Measurements from ENCODE around the gene IRF2BP1. TPM values are rescaled to one million over a fixed set of nuclear protein-coding genes. Genes with fewer than 3 reads are reported as not detected.

The IRF2BP1 gene
- total and polyA plus RNA-seq, 2 of the 13 experiments (the other 11 are each of a cell fraction or from before 2014, with no cell fraction given), result 4.3 to 14.3 TPM

- TF ChIP-seq ETS1 (CRISPR knock-in tag; IDR thresholded peaks at IDR 0.05) (no peak), MAZ (IDR thresholded peaks at IDR 0.05; ENCODE audit: borderline replicate concordance, low read depth, low read length) (no peak), MAZ (CRISPR knock-in tag; IDR thresholded peaks at IDR 0.05; ENCODE audit: low read depth) (peak; percentile 86), PPARG (CRISPR knock-in tag; conservative IDR thresholded peaks at IDR 0.05) (0 out of 2 replicates have a peak, but pooled peaks have one; percentile 15), PITX1 (CRISPR knock-in tag; IDR thresholded peaks at IDR 0.05) (no peak), GZF1 (CRISPR knock-in tag; IDR thresholded peaks at IDR 0.05) (0 out of 2 replicates have a peak, but pooled peaks have one; percentile 8), ZNF543 (CRISPR knock-in tag; IDR thresholded peaks at IDR 0.05) (no peak), ZZZ3 (CRISPR knock-in tag; IDR thresholded peaks at IDR 0.05; ENCODE audit: borderline replicate concordance) (no peak), ZNF460 (CRISPR knock-in tag; IDR thresholded peaks at IDR 0.05; ENCODE audit: borderline replicate concordance) (no peak), CSRNP2 (CRISPR knock-in tag; conservative IDR thresholded peaks at IDR 0.05; ENCODE audit: low read depth) (no peak), ZNF724P (CRISPR knock-in tag; IDR thresholded peaks at IDR 0.05; ENCODE audit: borderline replicate concordance) (no peak), PAF1 (CRISPR knock-in tag; IDR thresholded peaks at IDR 0.05) (no peak), ZNF350 (CRISPR knock-in tag; IDR thresholded peaks at IDR 0.05; ENCODE audit: borderline replicate concordance, low read depth) (peak; percentile 75), MATR3 (CRISPR knock-in tag; IDR thresholded peaks at IDR 0.05) (no peak), HMG20A (CRISPR knock-in tag; IDR thresholded peaks at IDR 0.05; ENCODE audit: borderline replicate concordance) (no peak), ZNF205 (CRISPR knock-in tag; IDR thresholded peaks at IDR 0.05) (peak; percentile 89), KLF13 (CRISPR knock-in tag; IDR thresholded peaks at IDR 0.05) (no peak; the same call in 1 of the 2 replicates), MTERF4 (CRISPR knock-in tag; IDR thresholded peaks at IDR 0.05) (no peak), ZBTB2 (CRISPR knock-in tag; IDR thresholded peaks at IDR 0.05; ENCODE audit: low read depth) (peak; percentile 85), FOXJ3 (CRISPR knock-in tag; IDR thresholded peaks at IDR 0.05; ENCODE audit: borderline replicate concordance) (0 out of 2 replicates have a peak, but pooled peaks have one; percentile 23), ZNF639 (CRISPR knock-in tag; conservative IDR thresholded peaks at IDR 0.05) (peak; percentile 74), HNRNPH1 (optimal IDR thresholded peaks at IDR 0.05; ENCODE audit: low read depth, low read length) (no peak), ZSCAN31 (CRISPR knock-in tag; IDR thresholded peaks at IDR 0.05; ENCODE audit: low read depth) (peak; percentile 90), NR1H2 (CRISPR knock-in tag; IDR thresholded peaks at IDR 0.05; ENCODE audit: borderline replicate concordance, low read depth) (no peak)
Observed at GRCh38 chr19:45862564-45863334, 23.2 kb downstream of the IRF2BP1 start, which contains the start of gene SYMPK (continued).

Measured in HepG2 (cell line).